Activated T-cell treated with anti-CD3 and anti-CD28 coated beads, Interleukin-2, amount 50 U/mL, for 72 hours (primary cell): ENCODE measurements around the gene NAE1. TPM values are rescaled to one million over a fixed set of nuclear protein-coding genes. Genes with fewer than 3 reads are reported as not detected.
"Not testable (repeated sequence)": the region's sequence is repeated elsewhere in the genome, so short reads cannot be mapped to it uniquely, and the experiment has no call there.

Source experiments
- ATAC-seq, 2 donors: fragments of 150-1000 bp; cut with Tn5 transposase; replicated peaks in 1 of 2; 2 replicates each; pipeline ENCODE4 v1.10.0; 2021; ENCODE audit warnings: moderate library complexity in 2 of 2, mild to moderate bottlenecking in 1 of 2
- DNase-seq, 2 donors: peaks; one replicate each; pipeline ENCODE4 v3.0.0; 2021 to 2022; ENCODE audit warnings: mixed read lengths in 1 of 2
- H3K27ac Mint-ChIP-seq: one replicate; pipeline ENCODE4 v1.8.0; 2022; ENCODE audit warnings: mild to moderate bottlenecking, moderate library complexity, mixed read lengths
- H3K27me3 Mint-ChIP-seq: one replicate; pipeline ENCODE4 v1.8.0; 2022; ENCODE audit warnings: low read depth, mixed read lengths
- H3K36me3 Mint-ChIP-seq, 2 donors: one replicate each; pipeline ENCODE4 v1.8.0; 2022; ENCODE audit warnings: mixed read lengths in 2 of 2, mild to moderate bottlenecking in 1 of 2; ENCODE audit not compliant: insufficient read depth in 2 of 2
- H3K4me1 Mint-ChIP-seq: one replicate; pipeline ENCODE4 v1.8.0; 2022; ENCODE audit warnings: low read depth, mixed read lengths
- H3K4me3 Mint-ChIP-seq, 2 donors: one replicate each; pipeline ENCODE4 v1.8.0; 2022; ENCODE audit warnings: mild to moderate bottlenecking in 2 of 2, mixed read lengths in 2 of 2, moderate library complexity in 2 of 2
- H3K9me3 Mint-ChIP-seq, 2 donors: one replicate each; pipeline ENCODE4 v1.8.0; 2022; ENCODE audit warnings: mixed read lengths in 2 of 2
- total RNA-seq, 2 donors: library from RNA; stranded (reverse); gene quantifications; one replicate each; pipeline ENCODE4 v1.2.3, GENCODE V29; 2022

Gene NAE1
- total RNA-seq = 100 to 1,000 TPM in 1 of 2 donors, 10 to 100 TPM in 1; 94.5 to 100 TPM

GRCh38 chr16:66830422-66831404 lies at the start of gene NAE1:
NAE1 (minus strand) TSS chr16:66830976; CDS start chr16:66830899, 77 bp downstream.
- ATAC-seq = peak; percentile 95 to 96
- H3K36me3 Mint-ChIP-seq = peaks cover 5 to 14% of the 10 kb centered on the region in 2 donors
- H3K27ac Mint-ChIP-seq = peak within 1 kb of the TSS; percentile 57
- H3K9me3 Mint-ChIP-seq = no peaks in the 10 kb centered on the region
- H3K27me3 Mint-ChIP-seq = no peaks in the 10 kb centered on the region
- H3K4me1 Mint-ChIP-seq = peaks cover 49% of the 10 kb centered on the region
- peak; percentile 90 to 95 for DNase-seq
- peak within 1 kb of the TSS; percentile 71 to 79 for H3K4me3 Mint-ChIP-seq

- peak; percentile 29 to 40 for ATAC-seq
- Mint-ChIP-seq H3K9me3 (peaks cover 4% of the 10 kb centered on the region in 2 donors), H3K4me1 (peaks cover 78% of the 10 kb centered on the region), H3K36me3 (peaks cover 5 to 7% of the 10 kb centered on the region in 2 donors), H3K4me3 (peak overlapping the region; percentile 61 to 83), H3K27me3 (no peaks in the 10 kb centered on the region), H3K27ac (peak overlapping the region; percentile 96)
- DNase-seq = peak; percentile 71 to 75
Observed at GRCh38 chr16:66878067-66878466, 47.3 kb upstream of the NAE1 start.

GRCh38 chr16:66874079-66874775 lies 43.5 kb upstream of the NAE1 start:
- Mint-ChIP-seq H3K4me1 (peaks cover 64% of the 10 kb centered on the region), H3K27me3 (no peaks in the 10 kb centered on the region), H3K9me3 (peaks cover 4% of the 10 kb centered on the region in 2 donors), H3K36me3 (peaks cover 3 to 5% of the 10 kb centered on the region in 2 donors), H3K27ac (peak overlapping the region; percentile 94), H3K4me3 (peak overlapping the region; percentile 74 to 82)
- DNase-seq (peak; percentile 48 to 57), ATAC-seq (peak; percentile 37 to 44)

- Mint-ChIP-seq H3K36me3 (peaks cover 3 to 5% of the 10 kb centered on the region in 2 donors), H3K4me3 (peak overlapping the region; percentile 74 to 82), H3K4me1 (peaks cover 59% of the 10 kb centered on the region), H3K27me3 (no peaks in the 10 kb centered on the region), H3K9me3 (peaks cover 4% of the 10 kb centered on the region in 2 donors), H3K27ac (peak overlapping the region; percentile 71)
- ATAC-seq = no peak
- no peak for DNase-seq
Observed at GRCh38 chr16:66873685-66874055, 42.9 kb upstream of the NAE1 start.

GRCh38 chr16:66872943-66873684 lies 42.3 kb upstream of the NAE1 start:
- ATAC-seq = peak; percentile 82 to 86
- Mint-ChIP-seq H3K36me3 (peaks cover 3 to 5% of the 10 kb centered on the region in 2 donors), H3K4me3 (peak overlapping the region; percentile 72 to 74), H3K4me1 (peaks cover 57% of the 10 kb centered on the region), H3K27ac (peak overlapping the region; percentile 71), H3K27me3 (no peaks in the 10 kb centered on the region), H3K9me3 (peaks cover 4% of the 10 kb centered on the region in 2 donors)
- peak; percentile 95 for DNase-seq

GRCh38 chr16:66872559-66872942 lies 41.8 kb upstream of the NAE1 start:
- Mint-ChIP-seq H3K9me3 (peaks cover 1 to 4% of the 10 kb centered on the region in 2 donors), H3K4me1 (peaks cover 57% of the 10 kb centered on the region)
- no peak for ATAC-seq

GRCh38 chr16:66871840-66872239 lies 41.1 kb upstream of the NAE1 start:
- no peak overlapping the region for H3K27ac Mint-ChIP-seq
- peaks cover 3% of the 10 kb centered on the region in 2 donors for H3K36me3 Mint-ChIP-seq
- H3K9me3 Mint-ChIP-seq = peaks cover 1 to 4% of the 10 kb centered on the region in 2 donors
- peaks cover 57% of the 10 kb centered on the region for H3K4me1 Mint-ChIP-seq
- no peaks in the 10 kb centered on the region for H3K27me3 Mint-ChIP-seq
- DNase-seq (no peak), ATAC-seq (no peak)
- H3K4me3 Mint-ChIP-seq = no peak overlapping the region

More at GRCh38 chr16:66872559-66872942, 41.8 kb upstream of the NAE1 start:
- Mint-ChIP-seq H3K36me3 (peaks cover 3% of the 10 kb centered on the region in 2 donors), H3K27me3 (no peaks in the 10 kb centered on the region), H3K27ac (peak overlapping the region; percentile 71), H3K4me3 (peak overlapping the region; percentile 72 to 74)
- no peak for DNase-seq

- not testable (repeated sequence) for H3K4me3 Mint-ChIP-seq, DNase-seq, H3K36me3 Mint-ChIP-seq, H3K27ac Mint-ChIP-seq, H3K27me3 Mint-ChIP-seq, ATAC-seq, H3K9me3 Mint-ChIP-seq
- peaks cover 55% of the 10 kb centered on the region for H3K4me1 Mint-ChIP-seq
Observed at GRCh38 chr16:66871363-66871762, 40.6 kb upstream of the NAE1 start.

GRCh38 chr16:66869424-66869823 lies 38.6 kb upstream of the NAE1 start:
- Mint-ChIP-seq H3K4me1 (peaks cover 35% of the 10 kb centered on the region), H3K4me3 (no peak overlapping the region), H3K9me3 (no peaks in the 10 kb centered on the region), H3K36me3 (no peaks in the 10 kb centered on the region), H3K27ac (no peak overlapping the region), H3K27me3 (no peaks in the 10 kb centered on the region)
- ATAC-seq = no peak
- DNase-seq = no peak

GRCh38 chr16:66863707-66864106 lies 32.9 kb upstream of the NAE1 start:
- ATAC-seq = no peak
- Mint-ChIP-seq H3K4me1 (peaks cover 10% of the 10 kb centered on the region), H3K27me3 (no peaks in the 10 kb centered on the region), H3K4me3 (no peak overlapping the region), H3K27ac (no peak overlapping the region), H3K9me3 (no peaks in the 10 kb centered on the region), H3K36me3 (no peaks in the 10 kb centered on the region)
- DNase-seq = no peak

GRCh38 chr16:66862023-66862520 lies 31.3 kb upstream of the NAE1 start:
- no peak overlapping the region for H3K27ac Mint-ChIP-seq
- H3K27me3 Mint-ChIP-seq = no peaks in the 10 kb centered on the region
- H3K36me3 Mint-ChIP-seq = no peaks in the 10 kb centered on the region
- ATAC-seq (no peak), DNase-seq (no peak)
- no peak overlapping the region for H3K4me3 Mint-ChIP-seq
- no peaks in the 10 kb centered on the region for H3K4me1 Mint-ChIP-seq
- no peaks in the 10 kb centered on the region for H3K9me3 Mint-ChIP-seq

GRCh38 chr16:66859397-66860068 lies 28.8 kb upstream of the NAE1 start:
- H3K27me3 Mint-ChIP-seq = no peaks in the 10 kb centered on the region
- no peak overlapping the region for H3K27ac Mint-ChIP-seq

More at GRCh38 chr16:66859397-66860068, 28.8 kb upstream of the NAE1 start:
- no peaks in the 10 kb centered on the region for H3K9me3 Mint-ChIP-seq
- no peak for DNase-seq
- H3K4me1 Mint-ChIP-seq = no peaks in the 10 kb centered on the region
- no peaks in the 10 kb centered on the region for H3K36me3 Mint-ChIP-seq
- no peak overlapping the region for H3K4me3 Mint-ChIP-seq
- no peak for ATAC-seq
